Myometrial cell (primary cell): ENCODE results near the gene PSG6. TPM values are rescaled to one million over a fixed set of nuclear protein-coding genes. Genes with fewer than 3 reads are reported as not detected.

Experiments used
- total RNA-seq: library from RNA; depleted of rRNA; stranded (reverse); fragments of >200 nt; gene quantifications from 2 replicates; pipeline ENCODE4 v1.2.3, GENCODE V29; 2015

Gene PSG6
- total RNA-seq, result not detected in 2 replicates

GRCh38 chr19:42917634-42918033 lies at the start of gene PSG6:
PSG6 (minus strand) TSS chr19:42917894; CDS start chr19:42917792, 102 bp downstream.

DNA sequence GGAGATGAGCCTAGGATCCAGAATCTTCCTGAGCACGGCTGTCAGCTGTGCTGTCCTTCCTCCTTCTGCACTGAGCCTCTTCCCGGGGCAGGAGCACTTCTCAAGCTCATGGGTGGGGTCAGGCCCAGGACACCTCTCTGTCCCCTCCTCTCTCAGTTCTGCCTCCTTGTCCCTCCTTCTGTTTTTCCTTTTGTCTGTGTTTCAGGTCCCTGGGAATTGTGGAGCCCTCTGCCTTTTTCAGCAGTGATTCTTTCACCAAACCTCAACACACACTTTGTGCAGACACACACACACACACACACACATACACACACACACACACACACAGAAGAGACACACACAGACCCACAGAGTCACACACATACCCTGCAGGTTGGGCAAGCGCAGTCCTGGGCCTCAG lies 19.4 kb upstream of the PSG6 start, which contains the start of gene PSG7:
Gene PSG7 (minus strand): TSS at position 101 of the 400 bp plus-strand sequence. CDS start 131 bp downstream, outside the sequence.

DNA sequence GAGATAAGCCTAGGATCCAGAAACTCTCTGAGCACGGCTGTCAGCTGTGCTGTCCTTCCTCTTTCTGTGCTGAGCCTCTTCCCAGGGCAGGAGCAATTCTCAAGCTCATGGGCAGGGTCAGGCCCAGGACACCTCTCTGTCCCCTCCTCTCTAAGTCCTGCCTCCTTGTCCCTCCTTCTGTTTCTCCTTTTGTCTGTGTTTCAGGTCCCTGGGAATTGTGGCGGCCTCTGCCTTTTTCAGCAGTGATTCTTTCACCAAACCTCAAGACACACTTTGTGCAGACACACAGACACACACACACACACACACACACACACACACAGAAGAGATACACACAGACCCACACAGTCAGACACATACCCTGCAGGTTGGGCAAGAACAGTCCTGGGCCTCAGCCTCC lies 38.1 kb downstream of the PSG6 start, which contains the start of gene PSG1:
Gene PSG1 (minus strand): TSS at position 101 of the 400 bp plus-strand sequence. CDS start 132 bp downstream, outside the sequence.

Other genes with a start within 250 kb of the PSG6 start
- gene PSG3, start 177.4 kb downstream of the PSG6 start, total RNA-seq, result not detected in 2 replicates
- gene PSG8, start 152.2 kb downstream of the PSG6 start, total RNA-seq, result not detected in 2 replicates
- gene PSG1, start 38.2 kb downstream of the PSG6 start, total RNA-seq, result 0.29 and 0.53 TPM in 2 replicates
- under 0.01 TPM in 1 of 2 replicates, not detected in the other for gene PSG7, start 19.3 kb upstream of the PSG6 start, total RNA-seq
- 0.71 TPM in 1 of 2 replicates, not detected in the other for gene PSG11, start 108.6 kb upstream of the PSG6 start, total RNA-seq
- 0.29 TPM in 1 of 2 replicates, not detected in the other for gene PSG2, start 164.8 kb upstream of the PSG6 start, total RNA-seq